Skin epidermis (tissue), 12 donors: ENCODE measurements around the gene FILIP1L.

Experiments
- H3K27ac ChIP-seq, 21 experiments: fragments of 200-600 bp; sonication (generic) in 11 of 21; one replicate each; pipeline ENCODE4 v1.5.0; 2020; ENCODE audit warnings: mild to moderate bottlenecking in 3 of 21, inconsistent platforms in 2 of 21, moderate library complexity in 2 of 21
- H3K4me3 ChIP-seq, 7 experiments: fragments of 200-600 bp; sonication (generic) in 2 of 7; one replicate each; pipeline ENCODE4 v1.5.0; 2020; ENCODE audit warnings: inconsistent platforms in 2 of 7, mild to moderate bottlenecking in 2 of 7, moderate library complexity in 1 of 7

FILIP1L gene

GRCh38 chr3:100027321-100027720 is 87.0 kb downstream of the FILIP1L start:
- Histone ChIP-seq H3K4me3 (no peak overlapping the region), H3K27ac (no peak overlapping the region)

GRCh38 chr3:100024520-100025303 is 89.6 kb downstream of the FILIP1L start:
- Histone ChIP-seq H3K27ac (peak overlapping the region in 15 of 21 experiments; percentile 7 to 82 (median 52)), H3K4me3 (no peak overlapping the region)

GRCh38 chr3:100023595-100023994 is 90.7 kb downstream of the FILIP1L start:
- Histone ChIP-seq H3K4me3 (no peak overlapping the region), H3K27ac (peak overlapping the region in 16 of 21 experiments; percentile 13 to 82 (median 54))

- peak overlapping the region in 16 of 21 experiments; percentile 13 to 82 (median 65) for H3K27ac ChIP-seq
- no peak overlapping the region for H3K4me3 ChIP-seq
These were observed 91.2 kb downstream of the FILIP1L start for GRCh38 chr3:100023150-100023549.

- peak overlapping the region in 16 of 21 experiments; percentile 13 to 82 (median 65) for H3K27ac ChIP-seq
These were observed 91.8 kb downstream of the FILIP1L start for GRCh38 chr3:100022506-100022905.

GRCh38 chr3:100020876-100021644 is 93.2 kb downstream of the FILIP1L start:
- Histone ChIP-seq H3K27ac (peak overlapping the region in 11 of 21 experiments; percentile 12 to 75 (median 49)), H3K4me3 (no peak overlapping the region)

More at GRCh38 chr3:100022506-100022905, 91.8 kb downstream of the FILIP1L start:
- H3K4me3 ChIP-seq: no peak overlapping the region

- Histone ChIP-seq H3K4me3 (no peak overlapping the region), H3K27ac (no peak overlapping the region)
These were observed 94.6 kb downstream of the FILIP1L start for GRCh38 chr3:100019719-100020118.

- Histone ChIP-seq H3K27ac (no peak overlapping the region), H3K4me3 (no peak overlapping the region)
These were observed 95.5 kb downstream of the FILIP1L start for GRCh38 chr3:100018806-100019205.

GRCh38 chr3:100010087-100010417 is 104.2 kb downstream of the FILIP1L start:
- Histone ChIP-seq H3K4me3 (no peak overlapping the region), H3K27ac (peak overlapping the region in 1 of 21 experiments; percentile 22)

- no peak overlapping the region for H3K4me3 ChIP-seq
- H3K27ac ChIP-seq: peak overlapping the region in 3 of 21 experiments; percentile 22 to 31 (median 24)
These were observed 104.8 kb downstream of the FILIP1L start for GRCh38 chr3:100009276-100010086.

- H3K27ac ChIP-seq: peak overlapping the region in 7 of 21 experiments; percentile 17 to 43 (median 26)
These were observed 106.1 kb downstream of the FILIP1L start for GRCh38 chr3:100008081-100008698.

GRCh38 chr3:100007313-100007712 is 107.0 kb downstream of the FILIP1L start:
- H3K4me3 ChIP-seq: no peak overlapping the region
- peak overlapping the region in 10 of 21 experiments; percentile 2 to 62 (median 28) for H3K27ac ChIP-seq

More at GRCh38 chr3:100008081-100008698, 106.1 kb downstream of the FILIP1L start:
- no peak overlapping the region for H3K4me3 ChIP-seq

GRCh38 chr3:100006570-100007271 is 107.6 kb downstream of the FILIP1L start:
- H3K4me3 ChIP-seq: no peak overlapping the region
- peak overlapping the region in 17 of 21 experiments; percentile 2 to 65 (median 32) for H3K27ac ChIP-seq

- Histone ChIP-seq H3K4me3 (no peak overlapping the region), H3K27ac (peak overlapping the region in 18 of 21 experiments; percentile 2 to 65 (median 33))
These were observed 108.5 kb downstream of the FILIP1L start for GRCh38 chr3:100005665-100006393.

GRCh38 chr3:100004931-100005330 is 109.4 kb downstream of the FILIP1L start:
- Histone ChIP-seq H3K27ac (peak overlapping the region in 2 of 21 experiments; percentile 17 to 36), H3K4me3 (no peak overlapping the region)

- Histone ChIP-seq H3K27ac (peak overlapping the region in 9 of 21 experiments; percentile 13 to 79 (median 56)), H3K4me3 (no peak overlapping the region)
These were observed 110.4 kb downstream of the FILIP1L start for GRCh38 chr3:100003609-100004503.
